GM12865 (cell line): Measurements from ENCODE around the gene RFTN1.

Experiments
- DNase-seq: peaks from one replicate; pipeline ENCODE4 v3.0.0; 2010; ENCODE audit warnings: low read depth
- H3K4me3 ChIP-seq: 2 replicates; pipeline ENCODE4 v1.5.1; 2011; ENCODE audit warnings: mild to moderate bottlenecking, low read depth, low read length, control low read depth
- TF ChIP-seq, protein P1 (sequence below): IDR thresholded peaks from 2 replicates; pipeline ENCODE4 v1.5.1; 2011; ENCODE audit warnings: low read length, control low read depth, low read depth, inconsistent platforms; ENCODE audit not compliant: insufficient read depth; ENCODE audit errors: missing control alignments

Gene RFTN1

DNA sequence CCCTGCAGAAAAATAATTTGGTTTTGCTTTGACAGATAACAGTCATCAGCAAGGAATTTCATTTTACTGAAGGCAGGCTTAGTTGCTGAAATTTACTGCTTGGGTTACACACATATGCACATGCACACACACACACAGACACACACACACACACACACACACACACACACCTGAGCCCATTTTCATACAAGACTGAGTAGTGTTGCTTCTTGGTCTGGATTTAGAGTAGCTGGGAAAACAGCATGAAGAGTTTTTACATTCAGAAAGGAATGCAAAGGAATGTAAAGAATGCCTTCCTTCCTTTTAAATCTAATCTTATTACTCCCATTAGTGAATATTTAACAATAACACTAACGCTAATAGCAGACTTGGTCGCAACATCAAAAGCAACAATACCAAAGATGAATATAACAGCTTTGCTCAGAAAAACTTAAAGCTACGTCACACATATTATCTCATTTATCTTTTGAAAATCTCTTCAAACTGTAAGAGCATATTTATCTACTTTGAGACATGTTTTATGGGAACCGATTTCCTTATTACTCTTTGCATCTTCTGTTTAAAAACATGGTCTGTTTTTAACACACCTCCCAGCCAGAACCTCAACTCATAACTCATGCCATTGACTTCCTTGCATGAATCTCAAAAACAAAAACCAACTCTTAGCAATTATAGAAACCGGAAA, 32.5 kb downstream of the RFTN1 start:
- peak; percentile 47 for DNase-seq
- TF ChIP-seq, protein P1, sequence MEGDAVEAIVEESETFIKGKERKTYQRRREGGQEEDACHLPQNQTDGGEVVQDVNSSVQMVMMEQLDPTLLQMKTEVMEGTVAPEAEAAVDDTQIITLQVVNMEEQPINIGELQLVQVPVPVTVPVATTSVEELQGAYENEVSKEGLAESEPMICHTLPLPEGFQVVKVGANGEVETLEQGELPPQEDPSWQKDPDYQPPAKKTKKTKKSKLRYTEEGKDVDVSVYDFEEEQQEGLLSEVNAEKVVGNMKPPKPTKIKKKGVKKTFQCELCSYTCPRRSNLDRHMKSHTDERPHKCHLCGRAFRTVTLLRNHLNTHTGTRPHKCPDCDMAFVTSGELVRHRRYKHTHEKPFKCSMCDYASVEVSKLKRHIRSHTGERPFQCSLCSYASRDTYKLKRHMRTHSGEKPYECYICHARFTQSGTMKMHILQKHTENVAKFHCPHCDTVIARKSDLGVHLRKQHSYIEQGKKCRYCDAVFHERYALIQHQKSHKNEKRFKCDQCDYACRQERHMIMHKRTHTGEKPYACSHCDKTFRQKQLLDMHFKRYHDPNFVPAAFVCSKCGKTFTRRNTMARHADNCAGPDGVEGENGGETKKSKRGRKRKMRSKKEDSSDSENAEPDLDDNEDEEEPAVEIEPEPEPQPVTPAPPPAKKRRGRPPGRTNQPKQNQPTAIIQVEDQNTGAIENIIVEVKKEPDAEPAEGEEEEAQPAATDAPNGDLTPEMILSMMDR: no peak
- no peak overlapping the region for H3K4me3 ChIP-seq

DNA sequence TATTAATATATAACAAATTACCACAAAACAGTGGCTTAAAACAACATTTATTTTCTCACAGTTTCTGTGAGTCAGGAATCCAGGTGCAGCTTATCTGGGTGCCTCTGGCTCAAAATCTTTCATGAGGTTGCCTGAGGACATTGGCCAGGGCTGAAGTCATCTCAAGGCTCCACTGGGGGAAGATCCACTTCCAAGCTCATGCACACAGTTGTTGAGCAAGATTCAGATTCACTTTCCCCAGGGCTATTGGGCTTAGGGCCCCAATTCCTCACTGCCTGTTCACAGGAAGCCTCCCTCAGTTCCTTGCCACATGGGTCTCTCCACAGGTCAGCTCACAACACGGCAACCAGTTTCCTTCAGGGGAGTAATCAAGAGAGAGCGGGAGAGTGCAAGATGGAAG, 35.0 kb downstream of the RFTN1 start:
- no peak for DNase-seq
- no peak overlapping the region for H3K4me3 ChIP-seq
- TF ChIP-seq, protein P1: no peak

DNA sequence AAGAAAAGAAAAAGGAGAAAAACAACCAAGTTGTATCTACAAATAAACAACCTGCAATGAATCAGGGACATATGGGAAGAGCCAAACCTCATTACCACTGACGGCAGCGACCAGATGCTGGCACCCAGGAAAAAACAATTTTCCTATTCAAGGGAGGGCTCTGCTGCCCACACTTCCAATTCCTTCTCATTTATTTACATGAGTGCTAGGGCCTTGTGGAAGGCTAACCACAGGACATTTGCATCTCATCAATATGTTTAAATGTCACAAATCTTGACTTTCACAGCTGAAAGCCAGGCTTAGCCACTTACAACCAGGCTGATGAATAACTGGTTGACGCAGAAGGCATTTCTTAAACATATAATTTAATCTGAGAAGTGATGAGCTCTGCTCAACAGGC, 36.0 kb downstream of the RFTN1 start:
- DNase-seq: no peak
- TF ChIP-seq, protein P1: no peak
- H3K4me3 ChIP-seq: no peak overlapping the region

DNA sequence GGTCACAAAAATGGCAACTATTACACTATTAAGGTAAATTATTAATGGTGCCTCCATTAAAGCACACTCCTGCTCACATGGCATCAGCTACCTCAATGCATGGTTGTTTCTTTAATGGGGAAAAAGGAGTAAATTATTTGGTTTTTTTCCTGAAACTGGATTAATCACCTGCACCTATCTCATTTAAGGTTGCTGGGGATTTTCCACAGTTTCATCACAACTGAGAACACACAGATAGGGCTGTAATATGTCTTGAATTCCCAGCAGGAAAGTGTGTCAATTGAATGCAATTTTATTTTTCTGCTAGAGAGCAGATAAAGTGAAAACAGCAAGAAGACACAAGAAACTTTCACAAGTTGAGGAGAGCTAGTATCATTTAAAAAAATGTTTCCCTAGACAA, 36.4 kb downstream of the RFTN1 start:
- DNase-seq: no peak
- TF ChIP-seq, protein P1: no peak
- H3K4me3 ChIP-seq: no peak overlapping the region

DNA sequence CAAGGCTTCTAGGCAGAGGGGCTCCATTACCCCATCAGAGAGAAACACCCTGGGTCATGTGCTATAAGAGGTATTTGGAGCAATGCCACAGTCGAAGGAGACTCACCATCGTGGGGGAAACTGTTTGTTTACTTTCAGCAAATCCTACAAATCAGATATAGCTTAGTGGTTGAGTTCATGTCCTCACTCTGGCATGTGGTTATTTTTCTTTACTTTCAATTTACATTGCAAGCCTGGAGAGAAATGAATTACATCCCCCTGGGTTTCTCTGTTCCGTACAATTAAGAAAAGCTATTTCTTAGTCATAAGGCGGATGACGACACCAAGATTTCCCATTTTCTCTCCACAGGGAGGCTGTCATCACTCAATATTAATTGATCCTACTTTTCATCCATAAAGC, 36.9 kb downstream of the RFTN1 start:
- TF ChIP-seq, protein P1: no peak
- DNase-seq: no peak
- no peak overlapping the region for H3K4me3 ChIP-seq

DNA sequence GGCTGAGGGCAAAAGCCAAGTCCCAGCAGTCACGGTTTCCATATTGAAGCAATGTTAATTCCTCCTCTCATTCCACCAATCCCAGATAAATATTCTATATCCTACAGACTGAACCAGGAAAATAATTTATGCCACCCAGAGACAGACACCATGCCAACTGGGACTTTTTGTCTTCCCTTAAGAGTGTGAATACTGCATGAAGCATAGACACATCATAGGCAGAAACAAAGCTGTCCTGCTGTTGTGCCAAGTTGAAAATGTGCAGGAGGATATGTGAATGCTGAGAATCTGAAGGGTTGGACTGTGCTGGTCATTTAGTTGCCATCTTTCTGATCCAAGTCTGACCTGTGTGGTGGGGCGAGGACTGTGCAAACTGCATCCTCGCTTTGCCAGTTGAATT, 37.7 kb downstream of the RFTN1 start:
- no peak for DNase-seq
- TF ChIP-seq, protein P1: no peak
- H3K4me3 ChIP-seq: no peak overlapping the region

DNA sequence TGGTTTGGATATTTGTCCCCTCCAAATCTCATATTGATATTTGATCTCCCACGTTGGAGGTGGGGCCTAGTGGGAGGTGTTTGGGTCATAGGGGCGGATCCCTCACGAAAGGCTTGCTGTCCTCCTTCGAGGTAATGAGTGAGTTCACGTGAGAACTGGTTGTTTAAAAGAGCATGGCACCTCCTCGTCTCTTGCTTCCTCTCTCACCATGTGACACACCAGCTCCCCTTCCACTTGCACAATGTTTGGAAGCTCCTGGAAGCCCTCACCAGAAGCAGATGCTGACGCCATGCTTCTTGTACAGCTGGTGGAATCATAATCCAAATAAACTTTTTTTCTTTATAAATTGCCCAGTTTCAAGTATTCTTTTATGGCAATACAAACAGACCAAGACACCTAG, 38.6 kb downstream of the RFTN1 start:
- no peak overlapping the region for H3K4me3 ChIP-seq
- no peak for DNase-seq
- TF ChIP-seq, protein P1: no peak
